Stomach (tissue), 9 donors: ENCODE results near the gene CCT6B. TPM values are rescaled to one million over a fixed set of nuclear protein-coding genes. Genes with fewer than 3 reads are reported as not detected.

Experiments used
- DNase-seq, 2 donors: peaks; one replicate each; pipeline versions ENCODE4 v3.0.0 to v3.0.0-alpha.2; 2013 to 2019
- H3K27ac ChIP-seq, 5 donors: fragments of 200-600 bp in 4 of 5; sonication (generic) in 4 of 5; one replicate each; pipeline ENCODE4 v1.5.1; 2013 to 2019; ENCODE audit warnings: mild to moderate bottlenecking in 1 of 5, moderate library complexity in 1 of 5
- H3K27me3 ChIP-seq, 3 donors: fragments of 200-600 bp; sonication (generic); one replicate each; pipeline ENCODE4 v1.5.1; 2017 to 2019; ENCODE audit warnings: mixed run types in 1 of 3
- H3K36me3 ChIP-seq, 4 donors: fragments of 200-600 bp; sonication (generic); 1 replicate in 3 of 4; 2 replicates in 1 of 4; pipeline ENCODE4 v1.5.1; 2016 to 2019
- H3K4me1 ChIP-seq, 4 donors: fragments of 200-600 bp; sonication (generic); one replicate each; pipeline ENCODE4 v1.5.1; 2016 to 2019
- H3K4me3 ChIP-seq, 4 donors: fragments of 200-600 bp; sonication (generic) in 3 of 4; one replicate each; pipeline ENCODE4 v1.5.1; 2016 to 2019; ENCODE audit warnings: mild to moderate bottlenecking in 1 of 4
- H3K9me3 ChIP-seq, 4 donors: fragments of 200-600 bp; sonication (generic); one replicate each; pipeline ENCODE4 v1.5.1; 2016 to 2019
- CTCF ChIP-seq, 7 experiments: fragments of 450-650 bp in 4 of 7; fragments of 200-600 bp in 3 of 7; sonication (generic) in 3 of 7; IDR thresholded peaks; one replicate each; pipeline ENCODE4 v1.5.1; 2016 to 2019; ENCODE audit warnings: antibody characterized with exemption in 7 of 7, control low read depth in 2 of 7, mild to moderate bottlenecking in 1 of 7
- EP300 ChIP-seq: sonication (generic); formaldehyde crosslinking; IDR thresholded peaks from one replicate; pipeline ENCODE4 v1.6.1; 2017; ENCODE audit warnings: antibody characterized with exemption
- POLR2A ChIP-seq, 4 donors: fragments of 450-650 bp; IDR thresholded peaks; one replicate each; pipeline ENCODE4 v1.6.1; 2016; ENCODE audit warnings: antibody characterized with exemption in 4 of 4, control low read depth in 2 of 4, mild to moderate bottlenecking in 1 of 4, moderate library complexity in 1 of 4
- POLR2AphosphoS5 ChIP-seq, 3 donors: sonication (generic); formaldehyde crosslinking; IDR thresholded peaks; one replicate each; pipeline ENCODE4 v1.6.1; 2016; ENCODE audit warnings: antibody characterized with exemption in 3 of 3
- WGBS, 5 donors: extraction: QIAGEN DNeasy Blood & Tissue Kit in 3 of 5; methylation state at CpG; one replicate each; pipeline versions ENCODE4 v1.1.5 to v1.1.7; 2013 to 2018; 5-methylcytosine and 5-hydroxymethylcytosine counted together
- intact Hi-C: fragments of 100-400 bp; cut with DNase I; formaldehyde crosslinking; loops from one replicate; pipeline ENCODE4 v1.15.1; 2023; ENCODE audit warnings: low total_unique reads
- polyA plus RNA-seq, 3 donors: library from polyadenylated mRNA; stranded (reverse); fragments of 200-250 nt; gene quantifications; one replicate each; pipeline ENCODE4 v1.2.3, GENCODE V29; 2013
- total RNA-seq, 5 donors: library from RNA; depleted of rRNA; stranded (reverse); fragments of >200 nt; gene quantifications; one replicate each; pipeline versions ENCODE4 v1.1.0 to v1.2.3, GENCODE V29; 2014 to 2016
- donor health status: healthy with polysubstance abuse.
- donor health status: Bipolar disorder and iron deficiency.
- donor health status: healthy.

The CCT6B gene
- total and polyA plus RNA-seq, 8 donors = 0.45 to 8.6 (median 1.4) TPM; not detected in 2

DNA sequence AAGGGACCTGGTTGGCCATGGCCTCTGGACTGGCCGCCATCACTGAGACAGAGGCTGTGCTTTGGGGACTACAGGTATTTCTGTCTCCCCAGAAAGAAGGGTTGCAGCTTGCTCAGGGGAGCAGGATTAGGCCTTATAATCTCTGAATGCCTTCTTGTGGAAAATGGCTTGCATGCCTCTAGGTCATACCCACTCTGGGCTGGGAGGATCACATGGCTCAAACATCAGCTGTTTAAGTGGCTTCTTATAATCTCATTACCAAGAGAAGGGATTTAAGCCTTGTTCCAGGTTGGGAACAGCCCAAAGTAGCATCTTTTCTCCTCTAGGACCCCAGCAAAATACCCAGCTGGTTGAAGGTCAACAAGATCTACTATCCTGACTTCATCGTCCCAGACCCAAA, 38.2 kb upstream of the CCT6B start:
- no peak overlapping the region for H3K4me3 ChIP-seq
- H3K27me3 ChIP-seq = no peaks in the 10 kb centered on the region
- H3K9me3 ChIP-seq = no peaks in the 10 kb centered on the region
- no peak for DNase-seq
- no peak for TF ChIP-seq CTCF (IDR thresholded peaks at IDR 0.05)
- intact Hi-C loops = no loop called here
- peaks cover 22 to 90% (median 85%) of the 10 kb centered on the region in 4 donors for H3K36me3 ChIP-seq
- H3K4me1 ChIP-seq = peaks cover 17 to 58% (median 51%) of the 10 kb centered on the region in 4 donors
- peak overlapping the region in 1 of 5 donors; percentile 81 for H3K27ac ChIP-seq
- WGBS, 5 donors = 94 to 100% (median 98%) methylated on average over 2 of the region's 2 CpGs

DNA sequence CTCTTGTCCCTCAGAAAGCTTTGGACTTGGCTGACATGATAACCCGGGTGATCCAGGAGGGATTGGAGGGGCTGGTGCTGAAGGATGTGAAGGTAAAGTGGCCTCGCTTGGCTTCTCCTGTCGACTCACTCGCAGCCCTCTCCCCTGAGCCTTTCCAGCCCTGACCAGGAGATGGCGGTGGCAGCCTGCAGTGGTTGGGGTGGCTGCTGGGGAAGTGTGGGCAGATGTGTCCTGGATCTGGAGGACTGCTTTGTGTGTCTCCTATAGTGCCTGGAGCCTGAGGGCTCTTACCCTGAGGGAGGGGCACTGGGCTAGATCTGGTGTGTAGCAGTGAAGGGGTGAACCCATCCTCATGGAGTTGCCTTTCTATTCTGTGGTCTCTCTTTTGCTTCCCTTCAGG, 36.9 kb upstream of the CCT6B start:
- Histone ChIP-seq H3K36me3 (peaks cover 22 to 90% (median 85%) of the 10 kb centered on the region in 4 donors), H3K4me1 (peaks cover 17 to 54% (median 49%) of the 10 kb centered on the region in 4 donors), H3K4me3 (no peak overlapping the region), H3K27me3 (no peaks in the 10 kb centered on the region), H3K27ac (peak overlapping the region in 4 of 5 donors; percentile 64 to 81 (median 72)), H3K9me3 (no peaks in the 10 kb centered on the region)
- intact Hi-C loops = no loop called here
- 29 to 65% (median 44%) methylated on average over 5 of the region's 5 CpGs for WGBS, 5 donors
- peak; percentile 70 to 87 for DNase-seq
- no peak for TF ChIP-seq POLR2A (IDR thresholded peaks at IDR 0.05)
- TF ChIP-seq EP300 = no peak
- TF ChIP-seq CTCF (IDR thresholded peaks at IDR 0.05) = peak in 5 of 7 experiments; percentile 55 to 86 (median 64)
- TF ChIP-seq POLR2AphosphoS5 (IDR thresholded peaks at IDR 0.05) = peak in 1 of 3 donors; percentile 69

GRCh38 chr17:34997355-34997862, 36.1 kb upstream of the CCT6B start:
- Histone ChIP-seq H3K27ac (peak overlapping the region; percentile 31 to 81 (median 68)), H3K9me3 (no peaks in the 10 kb centered on the region), H3K27me3 (no peaks in the 10 kb centered on the region), H3K4me1 (peaks cover 14 to 47% (median 44%) of the 10 kb centered on the region in 4 donors), H3K36me3 (peaks cover 24 to 90% (median 86%) of the 10 kb centered on the region in 4 donors), H3K4me3 (no peak overlapping the region)
- WGBS, 5 donors = 34 to 45% (median 40%) methylated on average over 11 of the region's 11 CpGs
- no peak for TF ChIP-seq POLR2A (IDR thresholded peaks at IDR 0.05)
- peak; percentile 32 to 63 (median 50) for TF ChIP-seq POLR2AphosphoS5 (IDR thresholded peaks at IDR 0.05)
- no peak for TF ChIP-seq EP300
- TF ChIP-seq CTCF (IDR thresholded peaks at IDR 0.05) = no peak
- peak; percentile 88 to 94 for DNase-seq
- intact Hi-C loops = no loop called here

DNA sequence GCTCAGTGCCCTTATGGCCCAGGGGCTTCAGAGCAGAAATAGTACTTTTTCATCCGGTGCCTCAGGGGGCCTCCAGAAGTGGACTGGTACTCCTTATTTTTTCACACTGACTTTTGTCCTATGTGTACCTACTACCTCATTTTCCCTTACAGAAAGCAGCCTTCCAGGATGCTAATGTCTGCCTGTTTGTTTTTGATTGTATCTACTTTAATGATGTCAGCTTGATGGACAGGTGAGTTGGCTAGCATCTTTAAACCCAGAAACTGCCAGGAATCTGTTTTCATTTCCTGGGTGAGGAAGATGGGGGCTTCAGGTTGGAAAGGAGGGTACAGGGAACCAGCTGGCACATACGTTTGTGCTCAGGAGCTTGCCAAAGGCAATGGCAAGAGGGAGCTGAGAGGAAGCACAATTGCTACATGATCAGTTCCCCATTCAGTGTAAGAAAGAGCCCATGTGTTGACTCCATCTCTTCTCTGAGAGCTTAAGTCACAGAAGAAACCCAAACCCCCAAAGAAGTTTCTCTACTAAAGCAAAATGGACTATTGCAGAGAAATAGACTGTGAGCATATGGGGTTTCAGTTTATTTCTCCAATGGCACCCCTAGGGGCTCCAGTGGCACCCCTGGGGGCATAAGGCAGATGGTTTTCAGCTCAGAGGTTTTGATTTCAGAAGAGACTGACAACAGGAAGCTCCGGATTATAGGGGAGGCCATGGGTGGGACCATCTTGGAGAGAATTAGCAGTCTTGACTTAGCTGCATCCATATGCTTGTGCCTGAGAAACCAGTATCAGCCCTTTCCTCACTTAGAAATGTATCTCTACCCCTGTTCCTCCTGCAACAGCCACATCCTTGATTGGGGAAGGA, 35.4 kb upstream of the CCT6B start:
- Histone ChIP-seq H3K4me3 (no peak overlapping the region), H3K9me3 (no peaks in the 10 kb centered on the region), H3K4me1 (peaks cover 14 to 47% (median 42%) of the 10 kb centered on the region in 4 donors), H3K27me3 (no peaks in the 10 kb centered on the region), H3K36me3 (peaks cover 32 to 90% (median 86%) of the 10 kb centered on the region in 4 donors), H3K27ac (peak overlapping the region; percentile 31 to 81 (median 68))
- intact Hi-C loops = no loop called here
- no peak for DNase-seq
- TF ChIP-seq CTCF (IDR thresholded peaks at IDR 0.05) (no peak), EP300 (no peak), POLR2A (IDR thresholded peaks at IDR 0.05) (no peak), POLR2AphosphoS5 (IDR thresholded peaks at IDR 0.05) (no peak)
- WGBS, 5 donors = 63 to 83% (median 77%) methylated on average over 3 of the region's 3 CpGs
